Kidney epithelial cell (primary cell): ENCODE measurements around the gene ZFP90. TPM values are rescaled to one million over a fixed set of nuclear protein-coding genes. Genes with fewer than 3 reads are reported as not detected.

Source experiments
- DNase-seq: peaks from one replicate; pipeline ENCODE4 v3.0.0-alpha.2; 2010; ENCODE audit warnings: low read depth
- H3K27me3 ChIP-seq: 2 replicates; pipeline ENCODE4 v1.6.0; 2011; ENCODE audit warnings: low read length; ENCODE audit not compliant: control insufficient read depth, insufficient read depth
- H3K36me3 ChIP-seq: 2 replicates; pipeline ENCODE4 v1.5.1; 2011; ENCODE audit warnings: low read length; ENCODE audit not compliant: control insufficient read depth, insufficient read depth
- H3K4me3 ChIP-seq: 2 replicates; pipeline ENCODE4 v1.5.1; 2011; ENCODE audit warnings: low read depth, mild to moderate bottlenecking, control low read depth, low read length
- CTCF ChIP-seq: IDR thresholded peaks from 2 replicates; pipeline ENCODE4 v1.5.1; 2011; ENCODE audit warnings: mild to moderate bottlenecking, moderate library complexity, low read length, control low read depth, inconsistent platforms; ENCODE audit not compliant: insufficient read depth, poor library complexity, severe bottlenecking
- total RNA-seq: library from RNA; depleted of rRNA; stranded (reverse); fragments of >200 nt; gene quantifications from 2 replicates; pipeline ENCODE4 v1.2.3, GENCODE V29; 2015

The ZFP90 gene
- total RNA-seq, 1 donor from 2014 or later: 57.7 TPM

DNA sequence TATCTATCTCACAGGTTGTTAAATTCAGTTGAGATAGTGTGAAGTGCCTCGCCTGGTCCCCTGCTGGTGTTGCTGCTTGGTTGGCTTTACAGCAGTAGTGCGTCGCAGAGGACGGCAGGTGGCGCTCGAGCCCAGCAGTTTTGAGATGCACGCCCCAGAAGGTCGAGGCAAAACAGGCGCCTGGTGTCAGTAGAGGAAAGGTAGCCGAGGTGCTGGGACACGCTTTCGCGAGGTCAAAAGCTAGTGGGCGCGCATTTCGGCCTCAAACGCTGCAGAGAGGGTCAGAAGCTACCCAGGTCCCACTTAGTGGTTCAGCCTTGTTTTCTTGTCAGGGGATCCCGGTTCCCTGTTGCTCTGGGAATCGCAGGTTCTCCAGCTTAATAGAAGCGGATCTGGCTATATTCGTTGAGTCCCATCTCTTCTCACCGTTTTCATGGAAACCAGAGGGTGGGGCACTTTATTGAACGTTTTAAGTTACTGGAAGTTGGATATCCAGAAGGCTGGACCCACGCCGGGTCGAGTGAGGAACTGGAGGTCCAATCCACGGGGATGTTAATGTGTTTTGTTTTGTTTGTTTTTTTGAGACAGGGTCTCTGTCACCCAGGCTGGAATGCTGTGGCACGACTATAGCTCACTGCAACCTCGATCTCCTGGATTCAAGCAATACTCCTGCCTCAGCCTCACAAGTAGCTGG, 10.3 kb upstream of the ZFP90 start:
- H3K36me3 ChIP-seq: no peaks in the 10 kb centered on the region
- DNase-seq: no peak
- TF ChIP-seq CTCF: peak; percentile 96
- no peaks in the 10 kb centered on the region for H3K27me3 ChIP-seq
- H3K4me3 ChIP-seq: no peak overlapping the region

DNA sequence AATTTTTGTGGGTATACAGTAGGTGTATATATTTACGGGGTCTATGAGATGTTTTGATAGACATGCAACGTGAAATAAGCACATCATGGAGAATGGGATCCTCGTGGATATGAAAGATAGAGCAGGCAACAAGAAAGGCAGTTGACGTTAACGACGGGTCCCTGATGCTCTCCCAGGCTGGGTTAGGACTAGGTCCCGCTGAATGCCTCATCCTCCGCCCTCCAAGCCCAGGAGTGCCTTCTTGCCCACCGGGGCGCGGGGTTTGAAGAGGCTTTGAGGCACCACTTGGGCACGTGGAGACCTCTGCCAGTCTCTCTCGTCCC, 9.5 kb upstream of the ZFP90 start:
- no peaks in the 10 kb centered on the region for H3K27me3 ChIP-seq
- H3K4me3 ChIP-seq: peak overlapping the region; percentile 64
- H3K36me3 ChIP-seq: no peaks in the 10 kb centered on the region
- no peak for TF ChIP-seq CTCF
- DNase-seq: no peak

GRCh38 chr16:68529931-68530701, 9.0 kb upstream of the ZFP90 start:
- DNase-seq: peak; percentile 31
- Histone ChIP-seq H3K36me3 (no peaks in the 10 kb centered on the region), H3K27me3 (no peaks in the 10 kb centered on the region), H3K4me3 (peak overlapping the region; percentile 64)
- TF ChIP-seq CTCF: no peak

- Histone ChIP-seq H3K36me3 (no peaks in the 10 kb centered on the region), H3K4me3 (no peak overlapping the region), H3K27me3 (no peaks in the 10 kb centered on the region)
- no peak for TF ChIP-seq CTCF
- DNase-seq: no peak
Observed at GRCh38 chr16:68533937-68534336, 5.2 kb upstream of the ZFP90 start.

DNA sequence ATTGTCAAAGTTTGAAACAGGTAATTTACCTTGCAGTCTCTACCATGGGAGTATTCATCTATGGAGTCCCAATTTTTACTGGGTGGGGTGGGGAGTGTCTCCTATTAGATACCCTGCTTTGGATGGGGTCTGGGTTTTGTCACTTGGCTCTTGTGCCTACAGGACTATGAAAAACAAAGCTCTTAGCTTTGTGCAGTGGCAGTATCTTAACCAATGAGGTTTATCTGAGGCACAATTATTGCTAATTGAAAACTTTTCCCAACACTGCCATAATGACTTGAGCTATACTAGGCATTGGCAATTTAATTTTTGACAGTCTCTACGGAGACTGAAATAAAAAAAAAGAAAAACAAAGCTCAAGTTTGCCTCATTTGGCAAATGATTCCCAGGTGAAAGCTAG, 3.8 kb upstream of the ZFP90 start:
- TF ChIP-seq CTCF: no peak
- no peak overlapping the region for H3K4me3 ChIP-seq
- no peaks in the 10 kb centered on the region for H3K27me3 ChIP-seq
- no peak for DNase-seq
- H3K36me3 ChIP-seq: no peaks in the 10 kb centered on the region
